ENCODE measurements around the gene BCL2L15.
A peak's percentile ranks its signal among the peaks of the same experiment; 100 is the strongest.
"Not testable (repeated sequence)": the region's sequence is repeated elsewhere in the genome, so short reads cannot be mapped to it uniquely, and the experiment has no call there.

BCL2L15 gene

DNA sequence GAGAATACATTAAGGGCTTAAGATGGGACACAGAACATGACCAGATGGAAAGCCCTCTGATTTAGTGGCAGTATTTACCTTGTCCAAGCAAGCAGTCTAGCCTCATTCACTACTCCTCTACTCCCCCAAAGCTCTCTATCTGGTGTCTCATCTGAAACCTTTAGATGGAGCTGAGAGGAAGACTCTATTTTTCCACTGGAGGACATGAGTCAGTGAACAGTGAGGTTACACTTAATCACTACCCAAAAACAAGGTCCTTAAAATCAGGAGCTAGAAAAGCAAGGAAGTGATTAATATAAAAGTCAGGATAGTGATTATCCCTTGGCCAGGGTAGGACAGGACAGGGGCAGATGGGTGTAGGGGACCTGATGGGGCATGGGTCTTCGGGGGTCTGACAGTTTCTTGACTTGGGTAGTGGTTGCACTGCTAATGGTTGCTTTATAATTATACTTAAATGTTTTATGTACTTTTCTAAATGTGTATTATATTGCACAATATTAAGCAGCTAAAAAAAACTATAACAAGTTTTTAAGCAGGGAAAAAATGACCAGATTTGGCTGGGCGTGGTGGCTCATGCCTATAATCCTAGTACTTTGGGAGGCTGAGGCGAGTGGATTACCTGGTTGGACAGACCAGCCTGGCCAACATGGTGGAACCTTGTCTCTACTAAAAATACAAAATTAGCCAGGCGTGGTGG, 18.8 kb downstream of the BCL2L15 start:
- no peak for DNase-seq

DNA sequence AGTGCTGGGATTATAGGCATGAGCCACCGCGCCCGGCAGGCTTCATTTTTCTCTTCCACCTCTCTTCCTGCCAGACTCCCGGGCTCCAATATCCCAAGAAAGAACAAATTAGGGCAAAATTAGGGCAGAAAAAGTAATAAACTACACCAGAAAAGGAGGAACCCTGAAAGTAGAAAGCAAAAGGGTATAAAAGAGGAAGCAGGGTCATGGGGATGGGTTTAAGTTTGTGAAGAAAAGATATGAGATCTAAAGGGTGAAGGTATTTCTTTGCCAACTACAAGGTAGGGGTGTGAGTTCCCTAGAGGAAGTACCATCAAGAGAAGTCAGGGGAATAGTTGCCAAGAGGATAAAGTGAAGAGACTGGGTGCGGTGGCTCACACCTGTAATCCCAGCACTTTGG, 25.7 kb downstream of the BCL2L15 start:
- no peak for DNase-seq

DNA sequence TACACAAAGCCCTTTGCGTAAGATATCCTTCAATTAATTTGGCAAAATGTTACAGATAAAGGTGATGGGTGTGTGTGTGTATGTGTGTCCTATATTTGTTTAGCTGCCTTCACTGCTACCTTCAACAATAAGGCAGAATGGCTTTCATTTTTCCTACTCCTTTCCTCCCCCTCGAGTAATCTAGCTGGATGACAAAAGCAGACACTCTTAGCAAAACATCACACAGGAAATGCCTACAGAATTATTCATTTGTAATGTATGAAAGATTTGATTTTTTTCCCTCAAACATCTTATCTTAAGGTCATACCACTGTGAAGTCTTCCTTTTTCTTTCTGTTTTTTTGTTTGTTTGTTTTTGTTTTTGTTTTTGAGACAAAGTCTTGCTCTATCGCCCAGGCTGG, 26.5 kb downstream of the BCL2L15 start:
- no peak for DNase-seq

GRCh38 chr1:113859478-113860175, 27.8 kb downstream of the BCL2L15 start:
- no peak for DNase-seq

GRCh38 chr1:113858982-113859381, 28.4 kb downstream of the BCL2L15 start:
- no peak for DNase-seq

DNA sequence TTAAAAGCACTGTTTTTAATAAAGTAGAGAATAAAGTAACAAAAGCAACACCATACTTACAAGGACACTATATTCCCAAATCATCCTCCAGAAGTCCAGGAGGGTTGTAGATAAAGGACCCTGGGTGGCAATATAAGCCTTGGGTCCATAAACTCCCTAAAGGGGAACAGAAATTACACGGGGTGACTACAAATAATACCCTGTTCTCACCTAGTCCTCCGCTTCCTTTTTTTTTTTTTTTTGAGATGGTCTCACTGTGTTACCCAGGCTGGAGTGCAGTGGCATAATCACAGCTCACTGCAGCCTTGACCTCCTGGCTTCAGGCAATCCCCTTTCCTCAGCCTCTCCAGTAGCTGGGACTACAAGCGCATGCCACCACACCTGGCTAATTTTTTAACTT, 29.0 kb downstream of the BCL2L15 start:
- DNase-seq, result no peak

- DNase-seq, result no peak
These were observed 29.6 kb downstream of the BCL2L15 start for GRCh38 chr1:113857776-113858175.

GRCh38 chr1:113856401-113856790, 31.0 kb downstream of the BCL2L15 start:
- DNase-seq, result no peak

GRCh38 chr1:113855630-113856400, 31.6 kb downstream of the BCL2L15 start:
- DNase-seq, result no peak

DNA sequence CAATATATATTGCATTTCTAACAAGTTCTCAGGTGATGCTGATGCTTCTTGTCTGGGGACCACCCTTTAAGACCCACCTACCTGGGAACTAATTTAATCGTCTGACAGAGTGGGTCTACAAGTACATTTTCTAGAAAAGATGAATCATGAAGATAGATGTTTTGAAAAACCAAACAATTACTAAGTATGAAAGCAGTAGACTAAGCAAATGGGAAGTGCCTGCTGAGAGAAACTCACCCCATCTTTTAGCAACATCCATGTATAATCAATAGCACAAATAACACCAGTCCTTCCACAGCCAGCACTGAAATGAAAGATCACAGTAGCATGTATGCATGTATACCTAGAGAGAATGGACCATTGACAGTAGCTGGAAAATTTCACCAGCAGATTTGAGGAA, 33.1 kb downstream of the BCL2L15 start:
- no peak for DNase-seq

- not testable (repeated sequence) for DNase-seq
These were observed 34.7 kb downstream of the BCL2L15 start for GRCh38 chr1:113852694-113853093.

GRCh38 chr1:113850127-113850796, 37.1 kb downstream of the BCL2L15 start:
- DNase-seq, result no peak

DNA sequence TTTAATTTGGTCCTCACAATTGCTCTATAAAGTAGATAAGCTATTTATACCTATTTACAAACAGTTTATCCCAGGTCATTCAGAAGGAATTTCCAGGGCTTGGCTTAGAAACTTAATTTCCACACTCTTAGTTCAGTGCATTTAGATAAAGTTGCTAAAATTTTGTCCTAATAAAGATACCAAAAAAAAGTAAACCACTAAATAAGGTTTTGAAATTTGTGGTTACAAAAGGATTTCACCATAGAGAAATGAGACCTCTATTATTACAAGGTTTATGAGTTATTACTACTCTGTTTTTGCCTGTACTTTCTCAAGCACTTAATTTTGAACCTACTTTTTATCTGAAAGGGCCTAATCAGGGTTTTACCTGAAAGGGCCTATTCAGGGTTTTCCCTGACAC, 38.3 kb downstream of the BCL2L15 start:
- no peak for DNase-seq

DNA sequence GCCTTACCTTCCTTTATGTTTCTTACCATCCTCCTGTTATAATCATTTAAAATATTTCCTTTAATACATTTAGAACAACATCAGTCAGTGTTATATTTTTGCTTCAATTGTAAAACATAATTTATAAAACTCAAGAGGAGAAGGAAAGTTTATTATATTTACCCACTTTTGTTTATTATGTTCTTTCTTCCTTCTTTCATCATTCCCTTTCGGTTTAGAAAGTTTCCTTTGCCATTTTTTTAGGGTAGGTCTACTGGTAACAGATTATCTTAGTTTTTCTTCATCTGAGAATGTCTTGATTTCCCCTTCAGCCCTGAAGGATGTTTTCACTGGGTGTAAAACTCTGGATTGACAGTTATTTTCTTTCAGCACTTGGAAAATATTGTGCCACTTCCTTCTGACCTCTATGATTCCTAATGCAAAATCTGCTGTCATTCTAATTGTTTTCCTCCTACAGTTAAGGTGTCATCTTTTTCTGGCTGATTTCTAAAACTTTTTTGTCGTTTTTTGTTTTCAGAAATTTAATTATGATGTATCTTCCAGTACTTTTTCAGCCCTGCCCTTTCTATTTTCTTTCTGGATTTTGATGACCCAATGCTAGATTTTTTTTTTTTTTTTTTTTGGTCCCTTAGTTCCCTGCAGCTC, 40.9 kb downstream of the BCL2L15 start:
- no peak for DNase-seq

GRCh38 chr1:113836534-113836933, 50.8 kb downstream of the BCL2L15 start:
- no peak for DNase-seq

- DNase-seq, result peak; percentile 9
These were observed 51.6 kb downstream of the BCL2L15 start for GRCh38 chr1:113835686-113836290.

DNA sequence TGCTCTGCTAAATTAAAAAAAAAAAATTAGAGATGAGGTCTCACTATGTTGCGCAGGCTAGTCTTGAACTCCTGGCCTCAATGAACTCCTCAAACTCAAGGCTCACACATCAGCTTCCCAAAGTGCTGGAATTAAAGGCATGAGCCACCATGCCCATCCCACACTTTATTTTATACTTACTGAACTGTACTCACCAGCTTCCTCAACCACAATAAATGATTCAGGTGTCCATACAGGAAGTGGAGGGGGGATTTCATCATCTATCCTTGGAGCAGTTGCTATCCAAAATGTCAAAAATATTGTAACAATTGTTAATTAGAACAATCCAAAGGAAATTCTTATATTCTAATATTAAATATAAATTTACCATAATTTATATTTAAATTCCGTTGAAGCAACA, 52.7 kb downstream of the BCL2L15 start:
- DNase-seq, result no peak

Data from NCI-H526 treated with DMSO at 0.1 percent for 48 hours (cell line).